ENCODE measurements around the gene MACROD2.

MACROD2 gene

GRCh38 chr20:14696478-14696877, 701.2 kb downstream of the MACROD2 start:
- H3K27me3 Mint-ChIP-seq = no peaks in the 10 kb centered on the region
- no peak overlapping the region for H3K4me3 Mint-ChIP-seq
- H3K36me3 Mint-ChIP-seq (ENCODE audit: low read depth) = no peaks in the 10 kb centered on the region
- H3K27ac Mint-ChIP-seq = no peak overlapping the region
- peaks cover 4% of the 10 kb centered on the region for H3K9me3 Mint-ChIP-seq
- H3K4me1 Mint-ChIP-seq (ENCODE audit: low read depth) = no peaks in the 10 kb centered on the region

DNA sequence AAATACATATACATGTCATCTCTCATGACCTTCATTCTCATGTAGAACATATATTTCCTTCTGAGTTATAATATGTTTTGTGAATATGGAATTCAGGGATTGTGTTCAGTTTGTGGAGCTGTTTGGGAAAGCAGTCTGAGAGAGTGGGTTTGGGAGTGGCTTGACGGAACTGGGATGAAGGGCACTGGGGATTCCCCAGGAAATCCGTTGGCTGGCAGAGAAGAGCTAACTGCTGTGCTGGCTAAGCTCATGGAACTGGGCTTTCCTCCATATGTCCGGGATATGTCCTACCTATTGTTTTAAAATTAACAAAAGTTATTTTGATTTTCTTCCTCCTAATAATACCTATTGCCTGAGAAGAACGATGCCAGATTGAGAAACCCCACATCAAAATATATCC, 701.6 kb downstream of the MACROD2 start:
- H3K27ac Mint-ChIP-seq = no peak overlapping the region
- no peaks in the 10 kb centered on the region for H3K4me1 Mint-ChIP-seq (ENCODE audit: low read depth)
- no peak overlapping the region for H3K4me3 Mint-ChIP-seq
- H3K36me3 Mint-ChIP-seq (ENCODE audit: low read depth) = no peaks in the 10 kb centered on the region
- H3K9me3 Mint-ChIP-seq = peaks cover 4% of the 10 kb centered on the region
- H3K27me3 Mint-ChIP-seq = no peaks in the 10 kb centered on the region

GRCh38 chr20:14698125-14698524, 702.8 kb downstream of the MACROD2 start:
- Mint-ChIP-seq H3K9me3 (peaks cover 9% of the 10 kb centered on the region), H3K4me1 (ENCODE audit: low read depth) (no peaks in the 10 kb centered on the region), H3K4me3 (no peak overlapping the region), H3K36me3 (ENCODE audit: low read depth) (no peaks in the 10 kb centered on the region), H3K27me3 (no peaks in the 10 kb centered on the region), H3K27ac (no peak overlapping the region)

GRCh38 chr20:14698605-14699373, 703.5 kb downstream of the MACROD2 start:
- peaks cover 9% of the 10 kb centered on the region for H3K9me3 Mint-ChIP-seq
- H3K4me3 Mint-ChIP-seq = no peak overlapping the region
- no peaks in the 10 kb centered on the region for H3K4me1 Mint-ChIP-seq (ENCODE audit: low read depth)
- no peaks in the 10 kb centered on the region for H3K36me3 Mint-ChIP-seq (ENCODE audit: low read depth)
- no peaks in the 10 kb centered on the region for H3K27me3 Mint-ChIP-seq
- no peak overlapping the region for H3K27ac Mint-ChIP-seq

DNA sequence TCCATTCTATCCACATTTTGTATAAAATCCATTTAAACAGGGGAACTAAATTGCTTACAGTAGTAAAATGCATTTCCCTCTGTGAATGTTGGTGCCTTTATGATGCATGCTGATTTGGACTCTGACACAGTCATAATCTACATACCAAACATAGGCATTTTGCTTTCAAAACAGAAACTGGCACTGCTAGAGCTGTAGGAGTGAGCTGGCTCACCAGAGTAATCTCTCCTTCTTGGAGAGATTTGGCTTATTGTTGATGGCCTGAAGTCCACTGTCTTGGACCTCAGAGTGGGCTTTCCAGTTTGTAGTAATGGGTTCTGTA, 705.3 kb downstream of the MACROD2 start:
- peaks cover 4% of the 10 kb centered on the region for H3K9me3 Mint-ChIP-seq
- H3K36me3 Mint-ChIP-seq (ENCODE audit: low read depth) = no peaks in the 10 kb centered on the region
- no peak overlapping the region for H3K4me3 Mint-ChIP-seq
- no peak overlapping the region for H3K27ac Mint-ChIP-seq
- no peaks in the 10 kb centered on the region for H3K4me1 Mint-ChIP-seq (ENCODE audit: low read depth)
- H3K27me3 Mint-ChIP-seq = no peaks in the 10 kb centered on the region

- Mint-ChIP-seq H3K9me3 (peaks cover 4% of the 10 kb centered on the region), H3K27ac (no peak overlapping the region), H3K27me3 (no peaks in the 10 kb centered on the region), H3K4me3 (no peak overlapping the region), H3K4me1 (ENCODE audit: low read depth) (no peaks in the 10 kb centered on the region), H3K36me3 (ENCODE audit: low read depth) (no peaks in the 10 kb centered on the region)
Observed at GRCh38 chr20:14701326-14701725, 706.0 kb downstream of the MACROD2 start.

DNA sequence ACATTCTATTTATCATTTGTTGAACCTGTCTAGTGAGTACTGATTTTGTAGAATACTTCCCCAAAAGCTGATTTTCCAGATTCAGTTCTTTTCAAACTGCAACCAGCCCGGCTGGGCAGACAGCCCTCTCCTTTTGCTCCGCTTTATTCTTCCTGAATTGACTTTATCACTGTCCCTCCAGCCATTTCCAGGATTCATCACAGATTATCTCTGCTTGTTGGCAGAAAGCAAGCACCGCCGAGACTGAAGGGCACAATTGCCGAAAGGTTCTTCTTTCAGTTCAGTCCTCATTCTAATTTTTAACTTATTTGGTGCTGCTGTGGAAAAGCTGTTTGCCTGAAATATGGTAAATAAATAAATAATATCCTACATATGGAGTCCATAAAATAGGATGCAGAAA, 711.2 kb downstream of the MACROD2 start:
- Mint-ChIP-seq H3K4me3 (no peak overlapping the region), H3K4me1 (ENCODE audit: low read depth) (no peaks in the 10 kb centered on the region), H3K27me3 (no peaks in the 10 kb centered on the region), H3K9me3 (peaks cover 8% of the 10 kb centered on the region), H3K36me3 (ENCODE audit: low read depth) (no peaks in the 10 kb centered on the region), H3K27ac (no peak overlapping the region)

GRCh38 chr20:14707026-14707680, 711.8 kb downstream of the MACROD2 start:
- no peaks in the 10 kb centered on the region for H3K4me1 Mint-ChIP-seq (ENCODE audit: low read depth)
- no peak overlapping the region for H3K4me3 Mint-ChIP-seq
- no peaks in the 10 kb centered on the region for H3K36me3 Mint-ChIP-seq (ENCODE audit: low read depth)
- no peaks in the 10 kb centered on the region for H3K27me3 Mint-ChIP-seq
- no peak overlapping the region for H3K27ac Mint-ChIP-seq
- peaks cover 6% of the 10 kb centered on the region for H3K9me3 Mint-ChIP-seq

- H3K4me3 Mint-ChIP-seq = no peak overlapping the region
- H3K4me1 Mint-ChIP-seq (ENCODE audit: low read depth) = no peaks in the 10 kb centered on the region
- H3K27ac Mint-ChIP-seq = no peak overlapping the region
- H3K36me3 Mint-ChIP-seq (ENCODE audit: low read depth) = no peaks in the 10 kb centered on the region
- no peaks in the 10 kb centered on the region for H3K27me3 Mint-ChIP-seq
- peaks cover 3% of the 10 kb centered on the region for H3K9me3 Mint-ChIP-seq
Observed at GRCh38 chr20:14707865-14708596, 712.7 kb downstream of the MACROD2 start.

DNA sequence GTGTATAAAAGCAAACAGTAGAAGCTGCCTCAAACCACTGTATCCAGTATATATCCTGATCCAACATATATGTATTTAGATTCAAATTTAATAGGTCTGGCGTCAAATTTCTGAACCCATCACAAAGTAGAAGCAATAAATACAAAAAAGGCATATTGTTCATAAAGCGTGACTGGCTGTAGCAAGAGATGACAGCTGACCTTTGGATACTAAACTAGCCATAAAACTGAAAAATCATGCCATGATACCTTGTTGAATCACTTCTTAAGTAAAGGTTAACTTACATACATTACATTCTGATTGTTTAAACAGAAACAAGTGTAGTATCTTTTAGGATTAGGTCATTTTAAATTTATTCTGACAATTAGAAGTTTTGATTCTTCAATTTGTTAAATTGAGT, 714.1 kb downstream of the MACROD2 start:
- Mint-ChIP-seq H3K4me3 (no peak overlapping the region), H3K36me3 (ENCODE audit: low read depth) (no peaks in the 10 kb centered on the region), H3K27me3 (no peaks in the 10 kb centered on the region), H3K27ac (no peak overlapping the region), H3K9me3 (peaks cover 8% of the 10 kb centered on the region), H3K4me1 (ENCODE audit: low read depth) (no peaks in the 10 kb centered on the region)

DNA sequence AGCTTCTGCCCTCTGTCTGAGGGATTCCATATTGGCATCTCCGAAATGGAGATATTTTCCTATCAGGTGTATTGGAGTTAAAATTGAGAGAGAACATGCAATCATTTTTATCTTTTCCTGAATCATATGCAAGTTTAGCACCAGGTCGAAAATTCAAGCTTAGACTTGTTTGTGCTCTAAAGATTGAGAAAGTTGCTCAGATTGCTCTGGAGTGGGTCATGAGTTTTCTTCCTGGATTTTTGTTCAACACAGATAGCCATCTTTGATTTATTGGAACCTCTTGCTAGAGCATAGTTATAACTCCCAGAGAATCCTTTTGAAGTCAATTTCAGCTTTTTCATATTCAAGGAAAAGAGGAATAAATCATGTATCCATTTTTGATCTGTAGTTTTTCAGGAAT, 715.6 kb downstream of the MACROD2 start:
- no peak overlapping the region for H3K4me3 Mint-ChIP-seq
- H3K9me3 Mint-ChIP-seq = peaks cover 11% of the 10 kb centered on the region
- H3K27ac Mint-ChIP-seq = no peak overlapping the region
- no peaks in the 10 kb centered on the region for H3K36me3 Mint-ChIP-seq (ENCODE audit: low read depth)
- no peaks in the 10 kb centered on the region for H3K27me3 Mint-ChIP-seq
- H3K4me1 Mint-ChIP-seq (ENCODE audit: low read depth) = no peaks in the 10 kb centered on the region

DNA sequence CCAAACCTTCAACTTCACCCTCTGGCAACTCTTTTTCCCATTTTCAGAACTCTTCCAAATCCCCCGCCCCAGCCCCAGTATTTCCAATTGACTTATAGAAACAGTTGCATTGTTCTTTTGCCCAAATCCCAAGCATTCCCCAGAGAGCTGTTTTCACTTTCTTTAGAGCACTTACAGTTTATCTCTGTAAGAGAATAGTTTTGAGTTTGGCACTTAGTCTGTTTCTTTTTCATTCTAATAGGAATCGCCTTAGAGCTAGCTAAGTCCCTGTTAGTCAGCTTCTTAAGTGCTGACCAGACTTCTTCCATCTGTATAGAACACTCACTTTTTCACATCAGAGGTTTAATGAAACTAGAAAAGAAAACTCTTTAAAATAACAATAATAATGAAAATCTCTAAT, 716.3 kb downstream of the MACROD2 start:
- Mint-ChIP-seq H3K27me3 (no peaks in the 10 kb centered on the region), H3K9me3 (peaks cover 11% of the 10 kb centered on the region), H3K4me1 (ENCODE audit: low read depth) (no peaks in the 10 kb centered on the region), H3K36me3 (ENCODE audit: low read depth) (no peaks in the 10 kb centered on the region), H3K4me3 (no peak overlapping the region), H3K27ac (no peak overlapping the region)

GRCh38 chr20:14712302-14712739, 717.0 kb downstream of the MACROD2 start:
- Mint-ChIP-seq H3K36me3 (ENCODE audit: low read depth) (no peaks in the 10 kb centered on the region), H3K27ac (no peak overlapping the region), H3K4me3 (no peak overlapping the region), H3K9me3 (peaks cover 11% of the 10 kb centered on the region), H3K4me1 (ENCODE audit: low read depth) (no peaks in the 10 kb centered on the region), H3K27me3 (no peaks in the 10 kb centered on the region)

- H3K4me3 Mint-ChIP-seq = no peak overlapping the region
- no peaks in the 10 kb centered on the region for H3K36me3 Mint-ChIP-seq (ENCODE audit: low read depth)
- no peaks in the 10 kb centered on the region for H3K4me1 Mint-ChIP-seq (ENCODE audit: low read depth)
- H3K27ac Mint-ChIP-seq = no peak overlapping the region
- H3K27me3 Mint-ChIP-seq = no peaks in the 10 kb centered on the region
- peaks cover 11% of the 10 kb centered on the region for H3K9me3 Mint-ChIP-seq
Observed at GRCh38 chr20:14715400-14715799, 720.1 kb downstream of the MACROD2 start.

GRCh38 chr20:14716351-14716801, 721.1 kb downstream of the MACROD2 start:
- Mint-ChIP-seq H3K9me3 (peaks cover 8% of the 10 kb centered on the region), H3K4me3 (no peak overlapping the region), H3K36me3 (ENCODE audit: low read depth) (no peaks in the 10 kb centered on the region), H3K27ac (no peak overlapping the region), H3K4me1 (ENCODE audit: low read depth) (no peaks in the 10 kb centered on the region), H3K27me3 (no peaks in the 10 kb centered on the region)
